ENCODE measurements around the gene C2orf92.

DNA sequence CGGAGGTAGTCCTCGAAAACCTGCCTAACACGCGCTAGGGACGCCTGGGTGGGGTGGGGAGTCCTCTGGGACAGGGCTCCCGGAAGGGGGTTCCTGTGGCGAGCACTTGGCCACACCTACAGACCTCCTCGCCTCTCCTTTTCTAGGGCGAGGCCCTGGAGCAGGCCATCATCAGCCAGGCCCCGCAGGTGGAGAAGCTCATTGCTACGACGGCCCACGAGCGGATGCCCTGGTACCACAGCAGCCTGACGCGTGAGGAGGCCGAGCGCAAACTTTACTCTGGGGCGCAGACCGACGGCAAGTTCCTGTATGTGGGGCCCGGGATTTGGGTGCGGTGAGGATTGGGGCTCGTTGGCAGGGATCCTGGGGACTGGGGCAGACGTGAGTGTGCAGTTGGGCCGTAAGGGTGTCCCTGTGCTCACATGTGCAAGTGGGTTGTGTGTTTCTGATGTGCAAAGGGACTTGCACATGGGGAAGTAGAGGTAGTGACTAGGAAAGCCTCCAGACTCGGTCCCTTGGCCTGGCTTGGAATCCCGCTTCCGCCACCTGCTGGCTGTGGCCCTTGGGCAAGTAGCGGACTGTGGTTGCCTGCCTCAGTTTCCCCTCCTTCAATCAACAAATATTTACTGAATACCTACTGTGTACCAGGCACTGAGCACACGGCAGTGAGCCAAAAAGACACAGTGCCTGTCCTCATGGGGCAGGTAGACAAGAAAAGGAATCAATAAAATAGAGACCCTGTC lies 55.6 kb downstream of the C2orf92 start:
- no peak for TF ChIP-seq CTCF (IDR thresholded peaks at IDR 0.05)
- no peak for TF ChIP-seq POLR2A (IDR thresholded peaks at IDR 0.05)
- TF ChIP-seq POLR2AphosphoS5 (IDR thresholded peaks at IDR 0.05) = no peak
